GM23338 (cell line): Measurements from ENCODE around the gene GRAPL.
"Not testable (repeated sequence)": the region's sequence is repeated elsewhere in the genome, so short reads cannot be mapped to it uniquely, and the experiment has no call there.

Experiments
- CTCF ChIP-seq, 2 experiments: fragments of 200-600 bp in 1 of 2; sonication (generic) in 1 of 2; conservative IDR thresholded peaks; 2 replicates each; pipeline versions ENCODE4 v1.5.1 to v1.6.1; 2016 to 2017; ENCODE audit warnings: antibody characterized with exemption in 2 of 2, low read depth in 2 of 2, mild to moderate bottlenecking in 2 of 2, moderate library complexity in 1 of 2
- REST ChIP-seq: IDR thresholded peaks from one replicate; pipeline ENCODE4 v1.6.1; 2018; ENCODE audit warnings: antibody characterized with exemption; ENCODE audit not compliant: unreplicated experiment

GRCh38 chr17:19162384-19163216, 35.2 kb downstream of the GRAPL start:
- not testable (repeated sequence) for TF ChIP-seq CTCF (conservative IDR thresholded peaks at IDR 0.05; ENCODE audit: low read depth in 2 of 2); REST
